ENCODE measurements around the gene FLOT2. TPM values are rescaled to one million over a fixed set of nuclear protein-coding genes. Genes with fewer than 3 reads are reported as not detected.

Gene FLOT2
- total RNA-seq, 1 experiment from 2014 or later: 118 TPM

DNA sequence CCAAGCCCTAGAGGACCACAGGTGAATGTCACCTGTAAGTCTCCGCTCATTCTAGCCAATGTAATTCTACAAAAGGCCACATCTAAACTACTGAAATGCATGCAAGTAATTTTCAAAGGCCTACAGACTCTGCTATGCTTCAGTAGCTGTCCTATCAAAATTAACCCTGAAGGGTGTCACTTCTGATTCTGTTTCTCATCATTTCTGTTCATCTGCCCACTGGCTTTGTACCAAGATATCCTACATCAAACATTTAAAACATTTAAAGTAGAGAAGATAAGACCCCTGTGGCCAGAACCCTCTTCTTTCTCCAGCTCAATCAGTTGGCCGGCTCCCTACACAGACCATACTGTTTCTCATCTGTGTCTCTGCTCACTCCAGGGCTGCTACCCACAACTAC, 32.3 kb upstream of the FLOT2 start:
- BruUV-seq (replicated peaks): no TSS peak
- H3K79me2 ChIP-seq (ENCODE audit: low read depth): peaks cover 86% of the 10 kb centered on the region
- H3K36me3 ChIP-seq (ENCODE audit: low read depth): peaks cover 25% of the 10 kb centered on the region
- DNase-seq: no peak
- POLR2A ChIA-PET (ENCODE audit: unreplicated experiment): no interaction called here
- CTCF ChIA-PET: no interaction called here
- no peak overlapping the region for H3K4me3 ChIP-seq
- intact Hi-C loops (cut with micrococcal nuclease; ENCODE audit: unreplicated experiment): no loop called here
- no peak overlapping the region for H2AFZ ChIP-seq
- 0 out of 2 replicates have a peak, but pooled peaks cover 4% of the 10 kb centered on the region for H3K9me3 ChIP-seq (ENCODE audit: insufficient read depth, low read depth)
- H3K4me1 ChIP-seq (replicated peaks; ENCODE audit: insufficient read depth): peaks cover 38% of the 10 kb centered on the region
- H3K4me2 ChIP-seq: no peak overlapping the region
- peaks cover 10% of the 10 kb centered on the region; the same call in 1 of the 2 replicates for H4K20me1 ChIP-seq (ENCODE audit: insufficient read depth)
- H3F3A ChIP-seq (ENCODE audit: insufficient read depth, low read depth): peaks cover 48% of the 10 kb centered on the region
- H3K27me3 ChIP-seq (ENCODE audit: insufficient read depth, low read depth): no peaks in the 10 kb centered on the region
- TF ChIP-seq, protein P1, sequence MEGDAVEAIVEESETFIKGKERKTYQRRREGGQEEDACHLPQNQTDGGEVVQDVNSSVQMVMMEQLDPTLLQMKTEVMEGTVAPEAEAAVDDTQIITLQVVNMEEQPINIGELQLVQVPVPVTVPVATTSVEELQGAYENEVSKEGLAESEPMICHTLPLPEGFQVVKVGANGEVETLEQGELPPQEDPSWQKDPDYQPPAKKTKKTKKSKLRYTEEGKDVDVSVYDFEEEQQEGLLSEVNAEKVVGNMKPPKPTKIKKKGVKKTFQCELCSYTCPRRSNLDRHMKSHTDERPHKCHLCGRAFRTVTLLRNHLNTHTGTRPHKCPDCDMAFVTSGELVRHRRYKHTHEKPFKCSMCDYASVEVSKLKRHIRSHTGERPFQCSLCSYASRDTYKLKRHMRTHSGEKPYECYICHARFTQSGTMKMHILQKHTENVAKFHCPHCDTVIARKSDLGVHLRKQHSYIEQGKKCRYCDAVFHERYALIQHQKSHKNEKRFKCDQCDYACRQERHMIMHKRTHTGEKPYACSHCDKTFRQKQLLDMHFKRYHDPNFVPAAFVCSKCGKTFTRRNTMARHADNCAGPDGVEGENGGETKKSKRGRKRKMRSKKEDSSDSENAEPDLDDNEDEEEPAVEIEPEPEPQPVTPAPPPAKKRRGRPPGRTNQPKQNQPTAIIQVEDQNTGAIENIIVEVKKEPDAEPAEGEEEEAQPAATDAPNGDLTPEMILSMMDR (conservative IDR thresholded peaks at IDR 0.05): no peak
- TF ChIP-seq EZH2 (IDR thresholded peaks at IDR 0.05; ENCODE audit: low read depth): no peak
- no peak overlapping the region for H3K27ac ChIP-seq
- H3K9me2 ChIP-seq (ENCODE audit: insufficient read depth): no peaks in the 10 kb centered on the region

GRCh38 chr17:28928061-28928460, 30.5 kb upstream of the FLOT2 start:
- no peak for DNase-seq
- Histone ChIP-seq H4K20me1 (ENCODE audit: insufficient read depth) (peaks cover 4% of the 10 kb centered on the region; the same call in 1 of the 2 replicates), H3F3A (ENCODE audit: insufficient read depth, low read depth) (peaks cover 58% of the 10 kb centered on the region), H3K4me2 (no peak overlapping the region), H3K27me3 (ENCODE audit: insufficient read depth, low read depth) (no peaks in the 10 kb centered on the region), H2AFZ (no peak overlapping the region), H3K9me3 (ENCODE audit: insufficient read depth, low read depth) (0 out of 2 replicates have a peak, but pooled peaks cover 4% of the 10 kb centered on the region), H3K36me3 (ENCODE audit: low read depth) (peaks cover 39% of the 10 kb centered on the region), H3K9me2 (ENCODE audit: insufficient read depth) (no peaks in the 10 kb centered on the region), H3K4me3 (no peak overlapping the region), H3K27ac (peak overlapping the region; percentile 78), H3K4me1 (replicated peaks; ENCODE audit: insufficient read depth) (peaks cover 50% of the 10 kb centered on the region), H3K79me2 (ENCODE audit: low read depth) (peaks cover 85% of the 10 kb centered on the region)
- no TSS peak for BruUV-seq (replicated peaks)
- CTCF ChIA-PET: interaction anchor here (0.6 kb wide), 1 partner anchor 145 kb away, joined by 3 read pairs; no protein-coding TSS in a partner anchor
- intact Hi-C loops (cut with micrococcal nuclease; ENCODE audit: unreplicated experiment): no loop called here
- no peak for TF ChIP-seq EZH2 (IDR thresholded peaks at IDR 0.05; ENCODE audit: low read depth)
- TF ChIP-seq, protein P1 (conservative IDR thresholded peaks at IDR 0.05): no peak
- POLR2A ChIA-PET (ENCODE audit: unreplicated experiment): no interaction called here

- peaks cover 48% of the 10 kb centered on the region for H3K36me3 ChIP-seq (ENCODE audit: low read depth)
- BruUV-seq (replicated peaks): no TSS peak
- CTCF ChIA-PET: no interaction called here
These were observed 29.3 kb upstream of the FLOT2 start for GRCh38 chr17:28926786-28927185.

More at GRCh38 chr17:28926786-28927185, 29.3 kb upstream of the FLOT2 start:
- no peak for DNase-seq
- POLR2A ChIA-PET (ENCODE audit: unreplicated experiment): no interaction called here
- peak overlapping the region; percentile 78 for H3K27ac ChIP-seq
- H3K79me2 ChIP-seq (ENCODE audit: low read depth): peaks cover 85% of the 10 kb centered on the region
- peak overlapping the region; percentile 65 for H3K4me2 ChIP-seq
- TF ChIP-seq EZH2 (IDR thresholded peaks at IDR 0.05; ENCODE audit: low read depth): no peak
- TF ChIP-seq, protein P1 (conservative IDR thresholded peaks at IDR 0.05): no peak
- H3K4me3 ChIP-seq: no peak overlapping the region
- H2AFZ ChIP-seq: no peak overlapping the region
- H3K4me1 ChIP-seq (replicated peaks; ENCODE audit: insufficient read depth): peaks cover 50% of the 10 kb centered on the region
- no peaks in the 10 kb centered on the region for H3K27me3 ChIP-seq (ENCODE audit: insufficient read depth, low read depth)
- peaks cover 5% of the 10 kb centered on the region for H4K20me1 ChIP-seq (ENCODE audit: insufficient read depth)
- H3K9me2 ChIP-seq (ENCODE audit: insufficient read depth): no peaks in the 10 kb centered on the region
- H3K9me3 ChIP-seq (ENCODE audit: insufficient read depth, low read depth): 0 out of 2 replicates have a peak, but pooled peaks cover 4% of the 10 kb centered on the region
- intact Hi-C loops (cut with micrococcal nuclease; ENCODE audit: unreplicated experiment): no loop called here
- H3F3A ChIP-seq (ENCODE audit: insufficient read depth, low read depth): peaks cover 58% of the 10 kb centered on the region

Measured in PC-9 (cell line).